GM18517 (cell line): ENCODE data around the gene SPRY1.
A peak's percentile ranks its signal among the peaks of the same experiment; 100 is the strongest.

Experiments used
- ATAC-seq: cut with Tn5 transposase; IDR thresholded peaks from one replicate; pipeline ENCODE4 v1.9.1; 2021; ENCODE audit warnings: mild to moderate bottlenecking, moderate library complexity; ENCODE audit not compliant: unreplicated experiment

Gene SPRY1

GRCh38 chr4:123378794-123379193 lies 17.8 kb upstream of the SPRY1 start:
- no peak for ATAC-seq

- no peak for ATAC-seq
Measured at GRCh38 chr4:123379392-123379791, 17.2 kb upstream of the SPRY1 start.

GRCh38 chr4:123380728-123381716 lies 15.6 kb upstream of the SPRY1 start:
- ATAC-seq, result peak; percentile 89

GRCh38 chr4:123381996-123382395 lies 14.6 kb upstream of the SPRY1 start:
- no peak for ATAC-seq

- no peak for ATAC-seq
Measured at GRCh38 chr4:123383566-123383965, 13.0 kb upstream of the SPRY1 start.

- no peak for ATAC-seq
Measured at GRCh38 chr4:123386609-123387008, 10.0 kb upstream of the SPRY1 start.

- ATAC-seq, result no peak
Measured at GRCh38 chr4:123390846-123391456, 5.6 kb upstream of the SPRY1 start.

- no peak for ATAC-seq
Measured at GRCh38 chr4:123393721-123394120, 2.9 kb upstream of the SPRY1 start.

GRCh38 chr4:123397144-123398065 lies 810 bp downstream of the SPRY1 start:
- peak; percentile 28 for ATAC-seq

- ATAC-seq, result peak; percentile 39
Measured at GRCh38 chr4:123398066-123398852, 1.7 kb downstream of the SPRY1 start.

- ATAC-seq, result peak; percentile 23
Measured at GRCh38 chr4:123398853-123399626, 2.4 kb downstream of the SPRY1 start.

GRCh38 chr4:123399627-123400358 lies 3.2 kb downstream of the SPRY1 start:
- no peak for ATAC-seq

- ATAC-seq, result no peak
Measured at GRCh38 chr4:123401271-123402120, 4.9 kb downstream of the SPRY1 start.

GRCh38 chr4:123402121-123402465 lies 5.5 kb downstream of the SPRY1 start:
- no peak for ATAC-seq

GRCh38 chr4:123403080-123403604 lies 6.5 kb downstream of the SPRY1 start:
- ATAC-seq, result no peak

GRCh38 chr4:123404533-123404932 lies 7.9 kb downstream of the SPRY1 start:
- ATAC-seq, result no peak

- no peak for ATAC-seq
Measured at GRCh38 chr4:123405267-123405865, 8.8 kb downstream of the SPRY1 start.
